Mesothelial cell of epicardium (in vitro differentiated cells): ENCODE measurements around the gene PRR29. TPM values are rescaled to one million over a fixed set of nuclear protein-coding genes. Genes with fewer than 3 reads are reported as not detected.

Source experiments
- DNase-seq, 2 experiments: peaks; one replicate each; pipeline ENCODE4 v3.0.0; 2021; ENCODE audit warnings: low spot score in 2 of 2; ENCODE audit not compliant: unreplicated experiment in 2 of 2
- H3K27ac Mint-ChIP-seq: 2 replicates; pipeline ENCODE4 v1.8.0; 2021; ENCODE audit warnings: mixed read lengths
- H3K27me3 Mint-ChIP-seq: 2 replicates; pipeline ENCODE4 v1.8.0; 2021; ENCODE audit warnings: low read depth, mixed read lengths
- H3K36me3 Mint-ChIP-seq: 2 replicates; pipeline ENCODE4 v1.8.0; 2021; ENCODE audit warnings: mixed read lengths
- H3K4me1 Mint-ChIP-seq: 2 replicates; pipeline ENCODE4 v1.8.0; 2021; ENCODE audit warnings: mixed read lengths
- H3K4me3 Mint-ChIP-seq: 2 replicates; pipeline ENCODE4 v1.8.0; 2021; ENCODE audit warnings: mild to moderate bottlenecking, moderate library complexity, mixed read lengths
- H3K9me3 Mint-ChIP-seq: 2 replicates; pipeline ENCODE4 v1.8.0; 2021; ENCODE audit warnings: mixed read lengths
- total RNA-seq: library from RNA; stranded (reverse); gene quantifications from 3 replicates; pipeline ENCODE4 v1.2.1, GENCODE V29; 2021
- TF ChIP-seq, protein P1 (sequence below): fragments of 200-600 bp; sonication (generic); IDR thresholded peaks from one replicate; pipeline ENCODE4 v1.5.0; 2021; ENCODE audit warnings: antibody characterized with exemption; ENCODE audit not compliant: unreplicated experiment

The PRR29 gene
- total RNA-seq, result 1.9 to 2.0 TPM (median 2.0 TPM) in 3 replicates

DNA sequence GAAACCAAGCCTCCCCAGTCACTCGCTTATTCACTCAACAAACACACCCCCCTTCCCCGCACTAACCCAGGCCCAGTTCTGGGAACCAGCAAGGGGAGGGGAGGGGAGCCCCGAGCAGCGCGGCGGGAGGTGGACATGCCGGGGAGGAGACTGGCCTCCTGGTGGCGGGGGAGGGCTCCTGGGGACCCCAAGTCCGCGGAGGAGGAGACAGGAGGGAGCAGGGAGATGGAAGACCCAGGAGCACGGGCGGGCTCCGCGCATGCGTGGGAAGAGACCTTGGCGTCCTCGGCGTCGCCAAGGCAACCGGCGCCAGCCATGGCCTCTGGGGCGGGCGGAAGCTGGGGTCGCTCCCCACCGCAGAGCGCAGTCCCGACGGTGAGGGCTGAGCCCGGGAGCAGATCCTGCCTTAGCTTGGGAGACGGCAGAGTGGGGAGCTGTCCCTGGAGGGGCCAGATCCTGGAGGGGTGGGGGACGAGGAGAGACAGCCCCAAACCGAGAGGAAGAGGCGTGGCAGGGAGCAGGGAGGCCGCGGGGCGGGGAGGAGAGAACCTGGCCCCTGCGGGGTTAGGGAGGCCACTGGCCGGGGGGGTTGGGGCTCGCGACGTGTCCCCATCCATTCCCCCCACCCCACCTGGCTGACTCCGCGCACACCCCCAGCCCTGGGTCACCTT lies at the start of gene PRR29:
TSS of gene PRR29 (plus strand) at position 302 of the 671 bp plus-strand sequence. CDS start at position 316, 14 bp downstream.
- H3K4me3 Mint-ChIP-seq, result peak within 1 kb of the TSS; percentile 87
- peaks cover 50% of the 10 kb centered on the region for H3K27me3 Mint-ChIP-seq
- peak; percentile 78 to 87 for DNase-seq
- no peaks in the 10 kb centered on the region for H3K36me3 Mint-ChIP-seq
- H3K9me3 Mint-ChIP-seq, result no peaks in the 10 kb centered on the region
- no peak within 1 kb of the TSS for H3K27ac Mint-ChIP-seq
- peaks cover 9% of the 10 kb centered on the region for H3K4me1 Mint-ChIP-seq
- TF ChIP-seq, protein P1, sequence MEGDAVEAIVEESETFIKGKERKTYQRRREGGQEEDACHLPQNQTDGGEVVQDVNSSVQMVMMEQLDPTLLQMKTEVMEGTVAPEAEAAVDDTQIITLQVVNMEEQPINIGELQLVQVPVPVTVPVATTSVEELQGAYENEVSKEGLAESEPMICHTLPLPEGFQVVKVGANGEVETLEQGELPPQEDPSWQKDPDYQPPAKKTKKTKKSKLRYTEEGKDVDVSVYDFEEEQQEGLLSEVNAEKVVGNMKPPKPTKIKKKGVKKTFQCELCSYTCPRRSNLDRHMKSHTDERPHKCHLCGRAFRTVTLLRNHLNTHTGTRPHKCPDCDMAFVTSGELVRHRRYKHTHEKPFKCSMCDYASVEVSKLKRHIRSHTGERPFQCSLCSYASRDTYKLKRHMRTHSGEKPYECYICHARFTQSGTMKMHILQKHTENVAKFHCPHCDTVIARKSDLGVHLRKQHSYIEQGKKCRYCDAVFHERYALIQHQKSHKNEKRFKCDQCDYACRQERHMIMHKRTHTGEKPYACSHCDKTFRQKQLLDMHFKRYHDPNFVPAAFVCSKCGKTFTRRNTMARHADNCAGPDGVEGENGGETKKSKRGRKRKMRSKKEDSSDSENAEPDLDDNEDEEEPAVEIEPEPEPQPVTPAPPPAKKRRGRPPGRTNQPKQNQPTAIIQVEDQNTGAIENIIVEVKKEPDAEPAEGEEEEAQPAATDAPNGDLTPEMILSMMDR, result no peak

DNA sequence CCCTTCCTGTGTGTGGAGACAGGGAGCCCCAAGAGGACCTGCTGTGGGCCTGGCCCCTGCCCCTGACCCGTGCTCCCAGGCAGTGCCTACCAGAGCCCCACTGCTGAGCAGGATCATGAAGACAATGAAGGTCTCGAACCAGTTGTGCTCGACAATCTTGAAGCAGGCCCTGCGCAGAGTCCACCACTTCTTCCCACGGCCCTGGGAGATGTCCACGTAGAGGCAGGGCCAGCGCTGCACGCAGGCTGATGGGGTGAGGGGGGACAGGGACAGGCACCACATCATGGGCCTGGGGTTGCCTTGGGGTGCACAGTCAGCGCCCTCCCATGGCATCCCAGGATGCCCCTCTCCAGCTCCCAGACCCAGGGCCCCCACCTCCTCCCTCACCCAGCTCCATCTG lies 49.6 kb upstream of the PRR29 start:
- H3K4me1 Mint-ChIP-seq, result peaks cover 2% of the 10 kb centered on the region
- H3K27me3 Mint-ChIP-seq, result peaks cover 9% of the 10 kb centered on the region
- H3K4me3 Mint-ChIP-seq, result no peak overlapping the region
- H3K36me3 Mint-ChIP-seq, result no peaks in the 10 kb centered on the region
- no peaks in the 10 kb centered on the region for H3K9me3 Mint-ChIP-seq
- no peak overlapping the region for H3K27ac Mint-ChIP-seq
- TF ChIP-seq, protein P1, result no peak
- no peak for DNase-seq

DNA sequence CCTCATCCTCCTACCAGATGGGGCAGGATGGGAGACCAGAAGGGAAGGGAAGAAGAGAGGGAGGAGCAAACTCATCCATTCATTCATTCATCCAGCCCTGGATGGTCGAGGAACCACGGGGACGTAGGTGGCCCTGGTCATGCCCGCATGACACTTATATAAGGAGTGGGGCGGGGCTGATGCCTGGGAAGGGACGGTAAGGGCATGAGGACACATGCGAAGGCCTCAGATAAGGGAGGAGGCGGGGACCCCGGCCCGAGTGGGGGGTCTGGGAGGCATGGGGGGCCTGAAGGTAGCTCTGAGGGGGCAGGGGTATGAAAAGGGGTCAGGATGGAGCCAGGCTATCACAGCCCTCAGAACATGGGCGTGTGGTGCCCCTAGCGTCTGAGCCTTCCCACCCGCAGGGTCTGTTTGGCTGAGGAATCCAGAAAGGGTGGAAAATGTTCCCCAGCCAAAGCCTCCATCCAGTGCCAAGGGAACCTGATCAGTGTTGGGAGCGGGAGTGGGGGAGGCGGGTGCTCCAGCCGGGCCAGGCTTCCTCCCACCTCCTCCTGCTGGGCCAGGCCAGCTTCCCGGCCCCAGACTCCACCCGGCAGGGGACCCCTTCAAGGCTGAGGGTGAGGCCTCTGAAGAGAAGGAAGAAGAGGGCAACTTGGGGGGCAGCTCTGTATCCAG lies 48.4 kb upstream of the PRR29 start:
- peaks cover 6% of the 10 kb centered on the region for H3K4me1 Mint-ChIP-seq
- H3K36me3 Mint-ChIP-seq, result no peaks in the 10 kb centered on the region
- TF ChIP-seq, protein P1, result no peak
- no peak for DNase-seq
- no peak overlapping the region for H3K4me3 Mint-ChIP-seq
- no peaks in the 10 kb centered on the region for H3K9me3 Mint-ChIP-seq
- peaks cover 13% of the 10 kb centered on the region for H3K27me3 Mint-ChIP-seq
- H3K27ac Mint-ChIP-seq, result no peak overlapping the region

DNA sequence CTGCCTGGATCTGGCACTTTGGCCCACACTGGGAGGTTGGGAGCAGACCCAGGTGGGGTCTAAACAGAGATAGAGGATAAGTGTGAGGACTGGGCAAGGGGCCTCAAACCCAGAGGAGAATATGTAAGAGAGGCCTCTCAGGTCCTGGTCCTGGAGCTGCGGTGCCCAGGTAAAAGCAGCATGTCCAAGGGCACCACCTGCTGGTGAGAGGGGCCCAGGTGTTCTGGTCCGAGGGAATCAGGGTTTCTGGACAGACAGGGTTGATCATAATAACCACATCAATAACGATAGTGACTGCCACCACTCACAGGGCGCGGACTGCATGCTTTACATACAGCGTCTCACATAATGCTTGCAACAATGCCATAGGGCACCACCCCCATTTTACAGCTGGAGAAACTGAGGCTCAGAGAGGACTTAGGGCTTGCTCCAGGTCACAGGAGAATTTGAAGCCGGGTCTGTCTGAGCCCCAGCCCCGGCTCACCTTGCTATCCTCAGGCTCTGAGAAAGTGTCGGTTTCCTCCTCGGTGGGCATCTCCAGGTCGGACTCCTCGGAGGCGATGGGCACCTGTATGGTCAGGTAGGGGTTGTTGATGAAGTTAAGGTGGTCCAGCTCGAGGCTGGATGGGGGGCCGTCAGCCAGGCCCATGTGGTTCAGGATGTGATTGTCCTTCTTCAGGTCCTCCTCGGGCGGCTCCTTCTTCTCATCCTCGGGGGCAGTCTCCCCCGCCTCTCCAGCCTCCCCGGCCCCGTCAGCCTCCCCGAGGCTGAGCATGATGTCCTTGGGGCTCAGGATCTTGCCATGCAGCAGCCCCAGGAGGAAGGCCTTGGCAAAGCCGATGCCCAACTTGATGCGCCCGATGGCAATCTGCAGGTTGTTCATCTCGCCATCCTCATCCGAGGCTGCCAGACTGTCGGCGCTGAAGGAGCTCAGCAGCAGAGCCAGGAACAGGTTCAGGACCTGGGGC lies 46.9 kb upstream of the PRR29 start:
- H3K4me3 Mint-ChIP-seq, result no peak overlapping the region
- H3K27ac Mint-ChIP-seq, result no peak overlapping the region
- H3K9me3 Mint-ChIP-seq, result no peaks in the 10 kb centered on the region
- peaks cover 6% of the 10 kb centered on the region for H3K4me1 Mint-ChIP-seq
- TF ChIP-seq, protein P1, result no peak
- peaks cover 14% of the 10 kb centered on the region for H3K27me3 Mint-ChIP-seq
- no peaks in the 10 kb centered on the region for H3K36me3 Mint-ChIP-seq
- DNase-seq, result peak in 1 of 2 experiments; percentile 53

DNA sequence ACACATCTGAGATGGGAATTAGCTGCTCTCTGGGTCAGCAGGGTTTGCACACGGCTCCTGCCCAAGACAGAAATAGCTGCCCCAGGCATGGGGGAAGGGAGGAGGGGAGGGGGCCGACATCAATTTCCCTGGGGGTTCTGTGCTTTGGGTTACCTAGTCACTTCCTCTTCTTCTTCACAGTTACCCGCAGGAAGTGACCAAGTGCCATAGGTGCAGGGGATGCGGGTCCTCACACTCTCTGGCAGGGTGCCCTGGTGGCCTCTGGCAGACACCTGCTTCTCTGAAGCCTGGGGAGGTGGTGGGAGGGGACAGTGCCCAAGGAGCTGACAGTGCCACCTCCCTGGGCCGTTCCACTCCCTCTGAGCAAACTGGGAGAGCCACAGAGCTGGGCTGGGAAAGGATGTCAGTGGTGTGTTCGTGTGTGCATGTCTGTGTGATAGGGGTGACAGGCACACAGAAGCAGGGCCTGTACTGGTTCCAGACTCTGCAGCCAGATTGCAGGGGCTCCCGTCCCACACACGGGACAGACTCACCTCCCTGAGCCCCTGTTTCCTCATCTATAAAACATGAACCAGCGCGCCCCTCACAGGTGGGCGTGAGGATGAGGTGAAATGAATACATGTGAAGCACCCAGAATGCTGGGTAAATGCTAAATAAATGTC lies 43.6 kb upstream of the PRR29 start:
- TF ChIP-seq, protein P1, result no peak
- H3K27me3 Mint-ChIP-seq, result peaks cover 16% of the 10 kb centered on the region

More for the DNA sequence above, 43.6 kb upstream of the PRR29 start:
- H3K36me3 Mint-ChIP-seq, result no peaks in the 10 kb centered on the region
- no peak overlapping the region for H3K27ac Mint-ChIP-seq
- H3K4me3 Mint-ChIP-seq, result no peak overlapping the region
- no peaks in the 10 kb centered on the region for H3K9me3 Mint-ChIP-seq
- no peak for DNase-seq
- H3K4me1 Mint-ChIP-seq, result peaks cover 4% of the 10 kb centered on the region
